A673 (cell line): ENCODE measurements around the gene RUNDC1. TPM values are rescaled to one million over a fixed set of nuclear protein-coding genes. Genes with fewer than 3 reads are reported as not detected.

Experiments
- BruUV-seq: library from RNA; stranded (reverse); fragments of 400-500 nt; replicated peaks from 2 replicates; lab custom pipeline; 2021; lab: Mats Ljungman, UMichigan
- CTCF ChIA-PET: fragments of 300-600 bp; sonication (Branson Sonifier 250); formaldehyde crosslinking; loops from one replicate; lab custom pipeline; 2022; ENCODE audit warnings: antibody characterized with exemption; lab: Charles Lee
- POLR2A ChIA-PET: fragments of 300-600 bp; sonication (Branson Sonifier 250); formaldehyde crosslinking; loops from one replicate; lab custom pipeline; 2022; ENCODE audit warnings: antibody characterized with exemption; ENCODE audit not compliant: low non-redundant PET; lab: Charles Lee
- DNase-seq: peaks from one replicate; pipeline ENCODE4 v3.0.0-alpha.2; 2015; ENCODE audit warnings: low spot score
- H3K27ac ChIP-seq: fragments of 200-600 bp; sonication (generic); 2 replicates; pipeline ENCODE4 v1.5.1; 2016; ENCODE audit warnings: mixed run types, low read depth, mild to moderate bottlenecking, mixed read lengths, antibody characterized with exemption, low read length; ENCODE audit not compliant: poor library complexity, severe bottlenecking
- H3K27me3 ChIP-seq: fragments of 200-600 bp; sonication (generic); replicated peaks from 2 replicates; pipeline ENCODE4 v1.6.1; 2017; ENCODE audit warnings: mixed run types, low read depth, mild to moderate bottlenecking, mixed read lengths, antibody characterized with exemption, low read length; ENCODE audit not compliant: insufficient read depth, poor library complexity
- H3K36me3 ChIP-seq: fragments of 200-600 bp; sonication (generic); 2 replicates; pipeline ENCODE4 v1.6.1; 2016; ENCODE audit warnings: mixed run types, mild to moderate bottlenecking, mixed read lengths, antibody characterized with exemption, low read length; ENCODE audit not compliant: insufficient read depth, poor library complexity, severe bottlenecking
- H3K4me1 ChIP-seq: fragments of 200-600 bp; sonication (generic); 2 replicates; pipeline ENCODE4 v1.6.1; 2017; ENCODE audit warnings: mixed run types, mild to moderate bottlenecking, mixed read lengths, antibody characterized with exemption, low read length; ENCODE audit not compliant: insufficient read depth, poor library complexity, severe bottlenecking
- H3K4me3 ChIP-seq: fragments of 200-600 bp; sonication (generic); 2 replicates; pipeline ENCODE4 v1.5.1; 2016; ENCODE audit warnings: low read depth, mixed run types, mild to moderate bottlenecking, mixed read lengths, low read length; ENCODE audit not compliant: poor library complexity, severe bottlenecking
- H3K9me3 ChIP-seq: fragments of 200-600 bp; sonication (generic); 2 replicates; pipeline ENCODE4 v1.6.1; 2016; ENCODE audit warnings: mixed run types, low read depth, mild to moderate bottlenecking, mixed read lengths, antibody characterized with exemption, low read length; ENCODE audit not compliant: poor library complexity, severe bottlenecking
- CTCF ChIP-seq: fragments of 300-800, 200-600 bp; sonication (generic); conservative IDR thresholded peaks from 2 replicates; pipeline ENCODE4 v1.5.1; 2017; ENCODE audit warnings: low read depth, mild to moderate bottlenecking, antibody characterized with exemption, low read length, moderate library complexity, mixed read lengths
- EZH2 ChIP-seq: fragments of 200-600 bp; sonication (generic); IDR thresholded peaks from 2 replicates; pipeline ENCODE4 v1.6.1; 2017; ENCODE audit warnings: borderline replicate concordance, low read depth, mild to moderate bottlenecking, mixed read lengths, antibody characterized with exemption, low read length; ENCODE audit not compliant: poor library complexity, severe bottlenecking
- intact Hi-C: fragments of 100-400 bp; cut with micrococcal nuclease; formaldehyde crosslinking; loops from one replicate; pipeline ENCODE4 v1.10.0; 2022; ENCODE audit not compliant: unreplicated experiment
- total RNA-seq: library from RNA; stranded (reverse); gene quantifications from 2 replicates; pipeline ENCODE4 v1.2.3, GENCODE V29; 2021

Gene RUNDC1
- total RNA-seq, 1 experiment from 2014 or later, result 8.0 TPM

GRCh38 chr17:43030137-43030767 is 49.9 kb downstream of the RUNDC1 start:
- Histone ChIP-seq H3K27ac (no peak overlapping the region), H3K36me3 (no peaks in the 10 kb centered on the region), H3K4me3 (no peak overlapping the region), H3K9me3 (no peaks in the 10 kb centered on the region), H3K27me3 (no peaks in the 10 kb centered on the region), H3K4me1 (no peaks in the 10 kb centered on the region)
- ChIA-PET CTCF (interaction anchor here (0.7 kb wide), 1 partner anchor 21 kb away, joined by 3 read pairs; no protein-coding TSS in a partner anchor), POLR2A (no interaction called here)
- DNase-seq, result no peak
- TF ChIP-seq CTCF, result no peak
- no peak for TF ChIP-seq EZH2
- intact Hi-C loops, result no loop called here
- no TSS peak for BruUV-seq

- ChIA-PET POLR2A (no interaction called here), CTCF (no interaction called here)
- Histone ChIP-seq H3K4me1 (no peaks in the 10 kb centered on the region), H3K36me3 (no peaks in the 10 kb centered on the region), H3K9me3 (no peaks in the 10 kb centered on the region), H3K4me3 (no peak overlapping the region), H3K27me3 (no peaks in the 10 kb centered on the region), H3K27ac (no peak overlapping the region)
- intact Hi-C loops, result no loop called here
- DNase-seq, result no peak
- no TSS peak for BruUV-seq
- no peak for TF ChIP-seq EZH2
Measured at GRCh38 chr17:43031666-43032065, 51.3 kb downstream of the RUNDC1 start.

GRCh38 chr17:43033948-43034881 is 53.9 kb downstream of the RUNDC1 start:
- no peaks in the 10 kb centered on the region for H3K4me1 ChIP-seq
- no peak overlapping the region for H3K4me3 ChIP-seq

More at GRCh38 chr17:43033948-43034881, 53.9 kb downstream of the RUNDC1 start:
- BruUV-seq, result no TSS peak
- DNase-seq, result no peak
- ChIA-PET POLR2A (no interaction called here), CTCF (interaction anchor here (0.5 to 1.3 kb wide), 2 partner anchors 10 to 271 kb away, joined by 4 to 9 read pairs; no protein-coding TSS in a partner anchor)
- Histone ChIP-seq H3K36me3 (no peaks in the 10 kb centered on the region), H3K9me3 (no peaks in the 10 kb centered on the region), H3K27ac (no peak overlapping the region), H3K27me3 (no peaks in the 10 kb centered on the region)
- no peak for TF ChIP-seq CTCF
- TF ChIP-seq EZH2, result no peak
- intact Hi-C loops, result no loop called here
